OCI-LY7 (cell line): ENCODE data around the gene PRKD1. TPM values are rescaled to one million over a fixed set of nuclear protein-coding genes. Genes with fewer than 3 reads are reported as not detected.

Experiments used
- BruUV-seq: library from RNA; stranded (reverse); fragments of 400-500 nt; replicated peaks from 2 replicates; lab custom pipeline; 2021; lab: Mats Ljungman, UMichigan
- CTCF ChIA-PET: fragments of 300-600 bp; sonication (Branson Sonifier 250); formaldehyde crosslinking; loops from one replicate; lab custom pipeline; 2022; ENCODE audit warnings: antibody characterized with exemption; ENCODE audit not compliant: unreplicated experiment; lab: Charles Lee
- POLR2A ChIA-PET: fragments of 300-600 bp; sonication (Branson Sonifier 250); formaldehyde crosslinking; loops from one replicate; lab custom pipeline; 2022; ENCODE audit warnings: antibody characterized with exemption; lab: Charles Lee
- DNase-seq: peaks from one replicate; pipeline ENCODE4 v3.0.0-alpha.2; 2015; ENCODE audit warnings: low spot score
- H2AFZ ChIP-seq: fragments of 200-600 bp; sonication (generic), shearing (Covaris generic); 2 replicates; pipeline ENCODE4 v1.6.1; 2014; ENCODE audit warnings: mild to moderate bottlenecking, antibody characterized with exemption, low read length, moderate library complexity
- H3K27ac ChIP-seq: fragments of 200-600 bp; sonication (generic); 2 replicates; pipeline ENCODE4 v1.5.1; 2014; ENCODE audit warnings: mixed run types, low read depth, mild to moderate bottlenecking, moderate library complexity, low read length, inconsistent platforms; ENCODE audit not compliant: poor library complexity, severe bottlenecking
- H3K36me3 ChIP-seq: fragments of 200-600 bp; sonication (generic); 2 replicates; pipeline ENCODE4 v1.6.1; 2014; ENCODE audit warnings: mild to moderate bottlenecking, antibody characterized with exemption, low read length, moderate library complexity, mixed read lengths; ENCODE audit not compliant: insufficient read depth
- H3K4me1 ChIP-seq: fragments of 200-600 bp; sonication (generic); 2 replicates; pipeline ENCODE4 v1.5.1; 2014; ENCODE audit warnings: mild to moderate bottlenecking, low read length; ENCODE audit not compliant: insufficient read depth, poor library complexity, severe bottlenecking
- H3K4me2 ChIP-seq: fragments of 200-600 bp; sonication (generic); 2 replicates; pipeline ENCODE4 v1.6.1; 2014; ENCODE audit warnings: mild to moderate bottlenecking, low read length
- H3K4me3 ChIP-seq: fragments of 200-600 bp; sonication (generic); 2 replicates; pipeline ENCODE4 v1.5.1; 2014; ENCODE audit warnings: mild to moderate bottlenecking, low read depth, low read length; ENCODE audit not compliant: poor library complexity, severe bottlenecking
- H3K79me2 ChIP-seq: fragments of 200-600 bp; sonication (generic); 2 replicates; pipeline ENCODE4 v1.6.1; 2016; ENCODE audit warnings: low read depth, mild to moderate bottlenecking, low read length, moderate library complexity, mixed read lengths; ENCODE audit not compliant: insufficient read depth
- H3K9me2 ChIP-seq: fragments of 200-600 bp; sonication (generic); 2 replicates; pipeline ENCODE4 v1.6.1; 2016; ENCODE audit warnings: mild to moderate bottlenecking, low read length, mixed read lengths; ENCODE audit not compliant: insufficient read depth
- H3K9me3 ChIP-seq: fragments of 200-600 bp; sonication (generic); 2 replicates; pipeline ENCODE4 v1.6.1; 2014; ENCODE audit warnings: mild to moderate bottlenecking, mixed run types, low read length, mixed read lengths
- H4K20me1 ChIP-seq: fragments of 200-600 bp; sonication (generic); 2 replicates; pipeline ENCODE4 v1.6.1; 2014; ENCODE audit warnings: mild to moderate bottlenecking, antibody characterized with exemption, low read length, moderate library complexity, mixed read lengths; ENCODE audit not compliant: insufficient read depth
- CTCF ChIP-seq: fragments of 200-600 bp; sonication (generic); conservative IDR thresholded peaks from 2 replicates; pipeline ENCODE4 v1.5.1; 2014; ENCODE audit warnings: mild to moderate bottlenecking, antibody characterized with exemption, low read length, moderate library complexity, mixed read lengths
- EZH2phosphoT487 ChIP-seq: fragments of 200-600 bp; sonication (generic); IDR thresholded peaks from 2 replicates; pipeline ENCODE4 v1.6.1; 2018; ENCODE audit warnings: low read depth, borderline replicate concordance, mild to moderate bottlenecking, mixed run types, antibody characterized with exemption, low read length, moderate library complexity, mixed read lengths
- intact Hi-C: fragments of 100-400 bp; cut with micrococcal nuclease; formaldehyde crosslinking; loops from one replicate; pipeline ENCODE4 v1.10.0; 2022; ENCODE audit not compliant: unreplicated experiment
- total RNA-seq, 2 experiments: library from RNA; depleted of rRNA in 1 of 2; stranded (reverse); fragments of >200 nt in 1 of 2; shearing (Covaris generic) in 1 of 2; gene quantifications; 2 replicates each; pipeline ENCODE4 v1.2.3, GENCODE V29; 2014 to 2022

Gene PRKD1
- total RNA-seq, 2 experiments from 2014 or later, result not detected

- Histone ChIP-seq H2AFZ (no peak overlapping the region), H3K4me2 (no peak overlapping the region), H3K27ac (no peak overlapping the region), H3K36me3 (no peaks in the 10 kb centered on the region), H3K9me3 (no peaks in the 10 kb centered on the region; the same call in 1 of the 2 replicates), H3K9me2 (no peaks in the 10 kb centered on the region), H4K20me1 (no peaks in the 10 kb centered on the region), H3K4me3 (no peak overlapping the region), H3K4me1 (no peaks in the 10 kb centered on the region), H3K79me2 (no peaks in the 10 kb centered on the region)
- ChIA-PET POLR2A (no interaction called here), CTCF (no interaction called here)
- no TSS peak for BruUV-seq
- no peak for DNase-seq
- intact Hi-C loops, result no loop called here
- TF ChIP-seq CTCF (no peak), EZH2phosphoT487 (no peak)
Observed at GRCh38 chr14:29822430-29822709, 105.3 kb downstream of the PRKD1 start.

GRCh38 chr14:29821661-29822429 lies 105.8 kb downstream of the PRKD1 start:
- H4K20me1 ChIP-seq, result no peaks in the 10 kb centered on the region
- no peak overlapping the region for H3K27ac ChIP-seq
- no peaks in the 10 kb centered on the region for H3K4me1 ChIP-seq
- H3K79me2 ChIP-seq, result no peaks in the 10 kb centered on the region
- TF ChIP-seq EZH2phosphoT487 (no peak), CTCF (no peak)
- no peak overlapping the region for H3K4me3 ChIP-seq
- H3K36me3 ChIP-seq, result no peaks in the 10 kb centered on the region
- no TSS peak for BruUV-seq
- ChIA-PET POLR2A (no interaction called here), CTCF (no interaction called here)
- H3K4me2 ChIP-seq, result no peak overlapping the region
- no peak for DNase-seq
- H2AFZ ChIP-seq, result no peak overlapping the region
- no peaks in the 10 kb centered on the region for H3K9me2 ChIP-seq
- intact Hi-C loops, result no loop called here
- H3K9me3 ChIP-seq, result no peaks in the 10 kb centered on the region; the same call in 1 of the 2 replicates

DNA sequence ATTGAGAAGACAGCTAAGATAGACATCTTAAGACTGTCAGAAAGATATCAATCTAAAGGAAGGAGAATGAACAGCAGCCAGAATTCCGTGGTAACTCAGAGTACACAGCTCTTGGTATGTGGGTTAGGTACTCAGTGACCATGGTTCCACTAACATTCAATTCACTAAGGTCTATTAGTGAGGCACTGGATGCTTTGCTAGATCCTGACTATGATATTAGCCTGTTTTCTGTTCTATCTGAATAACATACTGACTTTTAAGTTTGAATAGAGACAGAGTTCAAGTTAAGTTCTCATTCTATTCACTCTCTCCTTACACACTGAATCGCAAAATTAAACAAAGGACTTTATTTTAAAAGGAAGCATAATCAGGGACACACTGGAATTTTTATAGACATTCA lies 106.4 kb downstream of the PRKD1 start:
- Histone ChIP-seq H2AFZ (no peak overlapping the region), H3K36me3 (no peaks in the 10 kb centered on the region), H3K4me2 (no peak overlapping the region), H3K27ac (no peak overlapping the region), H4K20me1 (no peaks in the 10 kb centered on the region), H3K79me2 (no peaks in the 10 kb centered on the region), H3K9me2 (no peaks in the 10 kb centered on the region), H3K4me1 (no peaks in the 10 kb centered on the region), H3K9me3 (no peaks in the 10 kb centered on the region; the same call in 1 of the 2 replicates), H3K4me3 (no peak overlapping the region)
- POLR2A ChIA-PET, result no interaction called here
- no TSS peak for BruUV-seq
- CTCF ChIA-PET, result no interaction called here
- no peak for DNase-seq
- TF ChIP-seq CTCF (no peak), EZH2phosphoT487 (no peak)
- intact Hi-C loops, result no loop called here
